HUDEP-2 (cell line): ENCODE measurements around the gene CD55.

Source experiments
- DNase-seq, 76 experiments: peaks; one replicate each; lab custom pipeline; 2025; ENCODE audit not compliant: unreplicated experiment in 76 of 76; lab: John Stamatoyannopoulos, UW

CD55 gene

DNA sequence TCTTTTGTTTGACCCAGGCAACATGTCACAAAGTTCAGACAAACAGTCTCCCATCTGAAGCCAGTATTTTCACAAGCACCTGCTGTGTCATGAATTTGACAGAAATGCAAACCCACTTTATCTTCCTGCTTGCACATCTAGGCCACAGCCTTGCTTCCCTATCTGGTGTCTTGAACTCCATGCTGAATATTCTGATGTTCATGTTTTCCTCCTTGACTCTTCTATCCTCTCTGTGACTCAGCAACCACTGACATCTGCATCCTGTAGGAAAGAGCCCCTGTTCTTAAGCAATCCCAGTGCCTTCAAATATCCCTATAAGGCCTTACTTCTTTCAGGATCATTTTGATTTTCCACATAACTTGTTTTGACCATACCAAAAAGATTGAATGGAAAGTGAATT, 6.5 kb downstream of the CD55 start:
- DNase-seq, result peak in 1 of 76 experiments; percentile 6

DNA sequence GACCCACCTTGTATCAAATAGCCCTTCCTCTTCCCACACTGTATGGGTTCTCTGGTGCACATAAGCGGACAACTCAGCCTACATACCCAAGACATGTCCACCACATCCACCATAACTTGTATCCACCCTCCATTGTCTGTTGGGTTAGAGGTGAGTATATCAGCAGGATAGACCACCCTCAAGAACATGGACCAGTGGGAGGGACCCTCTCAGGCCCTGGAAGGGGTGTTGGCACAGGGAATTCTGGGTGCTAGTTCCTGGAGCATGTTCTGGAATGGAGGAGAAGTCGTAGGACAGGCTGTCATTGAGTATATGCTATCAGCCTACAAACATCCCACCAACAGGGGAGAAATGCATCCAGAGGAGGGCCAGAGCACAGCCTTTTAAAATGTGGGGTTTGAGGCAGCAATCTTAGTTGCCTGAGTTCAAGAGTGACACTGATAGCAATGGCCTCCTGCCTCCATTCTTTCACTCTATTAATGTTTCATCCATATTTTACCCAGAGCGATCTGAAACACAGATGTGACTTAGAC, 7.5 kb downstream of the CD55 start:
- no peak for DNase-seq

DNA sequence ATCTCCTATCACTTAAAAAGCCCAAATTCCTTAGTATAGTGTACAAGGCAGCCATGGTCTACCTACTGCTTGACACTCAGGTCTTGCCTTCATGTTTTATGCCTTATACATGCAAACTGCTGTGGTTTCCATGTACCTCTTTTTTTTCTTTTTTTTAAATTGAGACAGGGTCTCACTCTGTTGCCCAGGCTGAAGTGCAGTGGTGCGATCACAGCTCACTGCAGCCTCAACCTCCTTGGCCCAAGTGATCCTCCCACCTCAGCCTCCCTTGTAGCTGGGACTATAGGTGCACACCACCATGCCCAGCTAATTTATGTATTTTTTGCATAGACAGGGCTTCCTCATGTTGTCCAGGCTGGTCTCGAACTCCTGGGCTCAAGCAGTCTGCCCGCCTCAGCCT, 8.0 kb downstream of the CD55 start:
- no peak for DNase-seq

DNA sequence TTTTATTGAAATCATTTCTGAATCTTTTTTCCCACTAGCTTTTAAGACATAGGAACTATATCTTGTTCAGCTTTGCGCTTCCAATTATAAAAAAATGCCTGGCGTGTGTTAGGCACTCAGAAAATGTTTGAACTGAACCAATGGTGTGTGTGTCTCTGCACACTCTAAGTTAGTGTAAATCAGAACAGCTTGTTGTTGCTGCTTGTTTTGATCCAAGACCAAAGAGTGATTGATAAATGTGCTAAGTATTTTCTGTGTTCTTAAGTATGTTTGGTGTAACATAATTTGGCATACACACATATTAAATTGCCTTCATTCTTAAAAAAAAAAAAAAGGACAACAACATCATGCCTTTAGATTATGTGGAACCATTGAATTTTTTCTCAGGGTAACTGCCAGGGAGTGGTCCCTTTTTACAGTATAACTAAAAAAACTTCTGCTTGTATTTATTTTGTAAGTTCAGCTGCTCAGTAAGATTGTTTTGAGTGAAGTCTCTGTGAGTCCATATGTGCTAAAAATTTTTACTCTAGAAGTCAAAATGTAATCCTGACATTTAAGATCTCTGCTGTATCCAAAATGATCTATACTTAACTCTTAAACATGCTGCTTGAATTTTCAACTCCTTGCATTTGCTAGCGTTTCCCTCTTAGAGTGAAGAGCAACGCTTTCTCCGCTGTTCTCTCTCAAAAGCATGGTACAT, 8.7 kb downstream of the CD55 start:
- DNase-seq, result no peak

DNA sequence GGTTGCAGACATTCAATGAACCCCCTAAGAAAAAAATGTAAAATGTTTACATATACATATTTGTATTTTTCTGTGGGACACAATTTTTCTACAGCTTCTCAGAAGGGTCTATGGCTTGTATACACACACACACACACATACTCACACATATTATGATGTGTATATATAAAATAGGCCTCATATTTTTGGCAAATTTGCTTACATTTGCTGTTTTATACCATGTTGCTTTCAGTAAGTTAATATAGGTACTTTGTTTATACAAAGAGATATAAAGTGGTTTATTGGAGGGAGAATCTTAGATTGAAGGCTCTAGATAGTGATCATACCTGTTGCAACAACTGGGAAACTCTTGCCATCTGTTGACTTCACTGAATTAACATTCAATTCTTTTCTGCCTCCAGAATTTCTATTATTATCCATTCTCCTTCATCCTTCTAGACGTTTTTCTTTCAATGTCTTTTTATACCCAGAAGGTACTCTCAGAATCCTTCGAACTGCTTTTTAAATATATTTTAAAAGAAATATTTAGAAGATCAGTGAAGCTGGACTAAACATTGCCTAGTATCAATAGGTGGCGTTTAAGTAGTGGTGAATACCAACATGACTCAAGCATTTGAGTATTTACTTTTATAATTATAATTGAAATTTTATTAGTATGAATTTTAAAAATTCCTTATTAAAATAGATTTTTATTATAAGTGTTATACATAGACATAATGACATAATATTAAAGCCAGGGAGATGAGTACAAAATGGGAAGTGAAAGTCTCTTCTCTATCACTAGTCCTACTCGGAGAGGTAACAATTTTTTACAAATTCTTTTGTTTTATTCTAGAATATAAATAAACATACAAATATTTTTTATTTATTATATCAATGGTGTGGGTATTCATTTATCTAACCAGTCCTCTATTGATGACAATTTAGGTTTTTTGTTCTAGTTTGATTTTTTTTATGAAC, 10.2 kb downstream of the CD55 start:
- no peak for DNase-seq

DNA sequence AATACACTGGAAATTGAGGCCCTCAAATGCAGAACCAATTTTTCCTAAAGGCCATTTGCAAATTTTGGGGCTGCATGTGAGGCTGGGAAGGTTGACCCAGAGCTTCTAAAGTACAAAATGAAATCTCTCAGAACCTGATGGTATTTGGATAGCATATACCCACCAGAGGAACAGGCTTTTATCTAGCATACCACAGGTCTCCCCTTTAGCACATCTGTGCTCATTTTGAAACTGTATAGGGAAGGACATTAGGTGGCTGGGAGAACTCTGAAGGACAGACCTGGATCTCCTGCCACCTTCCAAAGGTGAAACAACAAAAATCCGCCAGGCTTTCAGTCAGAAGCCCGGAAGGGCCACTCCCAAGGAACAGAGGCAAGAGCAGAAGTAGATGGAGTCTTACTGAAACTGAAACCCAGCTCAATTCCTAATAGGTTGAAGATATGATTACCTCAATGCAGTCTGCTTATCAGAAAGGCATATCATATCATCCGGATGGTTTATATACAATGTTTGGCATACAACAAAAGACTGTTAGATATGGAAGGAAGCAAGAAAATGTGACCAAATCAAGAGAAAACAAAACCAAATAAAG, 11.6 kb downstream of the CD55 start:
- no peak for DNase-seq

DNA sequence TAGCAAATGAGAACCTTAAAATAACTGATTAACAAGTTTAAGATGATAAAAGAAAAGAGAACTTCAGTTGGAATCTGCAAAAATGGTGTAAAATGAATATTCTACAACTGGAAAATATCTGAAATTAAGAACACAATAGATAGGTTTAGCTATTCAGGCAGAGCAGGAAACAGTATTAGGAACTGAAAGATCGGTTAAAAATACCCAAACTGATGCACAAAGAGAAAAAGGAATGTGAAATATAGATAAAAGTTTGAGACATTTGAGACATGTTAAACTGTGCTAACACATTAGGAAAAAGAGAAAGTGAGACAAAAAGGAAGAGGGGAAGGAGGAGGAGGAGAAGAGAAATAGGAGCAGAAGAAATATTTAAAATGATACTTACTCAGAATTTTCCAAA, 12.1 kb downstream of the CD55 start:
- no peak for DNase-seq

DNA sequence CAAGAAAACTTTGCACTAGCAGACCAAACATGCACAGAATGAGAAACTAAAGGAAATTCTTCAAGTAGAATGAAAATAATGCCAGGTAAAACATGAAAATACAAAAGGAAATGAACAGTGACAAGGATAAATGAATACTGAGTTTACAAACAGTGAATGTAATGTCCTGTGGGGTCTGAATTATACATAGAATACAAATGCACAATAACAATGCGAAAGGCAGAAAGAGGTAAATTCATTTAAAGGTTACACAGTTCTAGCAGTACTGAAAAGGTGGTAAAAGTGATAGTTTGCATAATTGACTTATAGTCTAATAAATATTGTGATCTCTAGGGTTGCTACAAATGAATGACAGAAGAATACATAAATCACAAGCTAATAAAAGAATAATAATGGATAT, 12.9 kb downstream of the CD55 start:
- no peak for DNase-seq

DNA sequence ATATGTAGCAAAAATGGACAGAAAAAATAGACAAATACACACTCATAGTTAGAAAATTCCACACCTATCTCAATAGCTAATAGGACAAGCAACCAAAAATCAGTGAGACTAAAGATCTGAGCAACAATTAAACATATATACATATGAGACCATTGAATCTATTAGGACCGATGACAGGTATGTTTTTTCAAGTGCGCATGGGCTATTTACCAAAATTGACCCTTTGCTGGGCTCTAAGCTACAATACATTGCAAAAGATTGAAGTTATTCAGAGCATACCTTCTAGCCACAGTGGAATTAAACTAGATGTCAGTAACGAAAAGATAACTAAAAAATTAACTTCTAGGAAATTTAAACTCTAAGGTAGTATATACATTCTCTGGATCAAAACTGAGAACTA, 13.7 kb downstream of the CD55 start:
- DNase-seq, result no peak

DNA sequence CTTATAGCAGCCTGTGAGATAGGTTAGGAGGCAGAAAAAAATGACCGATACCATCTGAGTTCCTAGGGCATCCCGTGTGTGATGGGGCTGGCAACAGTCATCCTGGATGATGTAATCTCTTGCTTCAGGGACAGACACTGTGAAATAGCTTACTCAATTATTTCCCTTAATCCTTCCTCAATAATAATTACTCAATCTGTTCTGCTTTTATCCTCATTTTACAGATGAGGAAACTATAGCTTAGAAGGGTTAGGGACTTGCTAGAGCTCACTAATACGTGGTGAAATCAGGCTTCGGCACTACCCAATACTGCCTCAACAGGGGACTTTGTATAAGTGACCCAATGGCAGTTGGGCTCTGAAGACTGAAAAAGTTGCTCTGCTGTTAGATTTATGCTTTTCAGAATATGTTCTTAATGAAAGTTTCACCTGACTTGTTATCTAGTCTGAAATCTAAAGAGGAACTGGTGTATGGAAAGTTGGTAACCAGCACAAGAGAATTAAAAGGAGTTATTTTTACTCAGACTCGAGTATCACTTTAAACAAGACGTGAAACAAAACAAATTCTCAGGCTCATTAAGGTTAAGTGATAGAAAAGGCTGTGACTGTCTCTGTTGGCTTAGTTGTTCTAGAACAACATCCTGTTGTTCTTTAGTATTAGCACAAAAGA, 14.4 kb downstream of the CD55 start:
- no peak for DNase-seq

DNA sequence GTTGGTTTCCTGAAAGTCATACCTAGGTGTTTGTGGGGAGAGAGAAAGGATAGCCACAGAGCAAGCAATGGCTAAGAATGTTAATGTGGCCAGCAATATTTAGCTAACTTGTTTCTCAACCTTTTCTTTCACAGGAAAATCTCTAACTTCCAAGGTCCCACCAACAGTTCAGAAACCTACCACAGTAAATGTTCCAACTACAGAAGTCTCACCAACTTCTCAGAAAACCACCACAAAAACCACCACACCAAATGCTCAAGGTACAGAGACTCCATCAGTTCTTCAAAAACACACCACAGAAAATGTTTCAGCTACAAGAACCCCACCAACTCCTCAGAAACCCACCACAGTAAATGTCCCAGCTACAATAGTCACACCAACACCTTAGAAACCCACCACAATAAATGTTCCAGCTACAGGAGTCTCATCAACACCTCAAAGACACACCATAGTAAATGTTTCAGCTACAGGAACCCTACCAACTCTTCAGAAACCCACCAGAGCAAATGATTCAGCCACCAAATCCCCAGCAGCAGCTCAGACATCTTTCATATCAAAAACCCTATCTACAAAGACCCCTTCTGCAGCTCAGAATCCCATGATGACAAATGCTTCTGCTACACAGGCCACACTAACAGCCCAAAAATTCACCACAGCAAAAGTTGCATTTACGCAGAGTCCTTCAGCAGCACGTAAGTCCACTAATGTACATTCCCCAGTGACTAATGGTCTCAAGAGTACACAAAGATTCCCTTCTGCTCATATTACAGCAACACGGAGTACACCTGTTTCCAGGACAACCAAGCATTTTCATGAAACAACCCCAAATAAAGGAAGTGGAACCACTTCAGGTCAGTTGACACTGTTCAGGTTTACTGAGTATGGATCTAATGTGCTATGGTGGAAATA, 15.3 kb downstream of the CD55 start:
- no peak for DNase-seq

DNA sequence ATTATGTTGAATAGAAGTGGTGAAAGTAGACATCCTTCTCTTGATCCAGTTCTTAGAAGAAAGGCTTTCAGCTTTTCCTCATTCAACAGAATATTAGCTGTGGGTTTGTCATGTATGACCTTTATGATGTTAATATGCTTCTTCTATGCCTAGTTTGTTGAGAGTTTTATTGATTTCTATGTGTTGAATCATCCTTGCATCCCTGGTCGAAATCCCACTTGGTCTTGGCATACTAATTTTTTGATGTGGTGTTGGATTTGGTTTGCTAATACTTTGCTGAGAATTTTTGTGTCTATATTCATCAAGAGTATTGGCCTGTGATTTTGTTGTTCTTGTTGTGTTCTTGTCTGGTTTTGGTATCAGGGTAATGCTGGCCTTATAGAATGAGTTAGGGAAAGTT, 20.9 kb downstream of the CD55 start:
- no peak for DNase-seq

DNA sequence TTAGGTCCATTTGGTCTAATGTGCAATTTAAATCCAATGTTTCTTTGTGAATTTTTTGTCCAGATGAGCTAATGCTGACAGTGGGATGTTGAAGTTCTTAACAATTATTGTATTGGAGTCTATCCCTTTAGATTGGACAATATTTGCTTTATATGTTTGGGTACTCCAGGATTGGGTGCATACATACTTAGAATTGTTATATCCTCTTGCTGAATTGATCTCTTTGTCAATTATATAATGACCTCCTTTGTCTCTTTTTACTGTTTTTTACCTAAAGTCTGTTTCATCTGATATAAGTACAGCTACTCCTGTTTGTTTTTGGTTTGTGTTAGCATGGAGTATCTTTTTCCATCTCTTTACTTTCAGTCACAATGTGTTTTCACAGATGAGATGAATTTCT, 22.2 kb downstream of the CD55 start:
- no peak for DNase-seq

DNA sequence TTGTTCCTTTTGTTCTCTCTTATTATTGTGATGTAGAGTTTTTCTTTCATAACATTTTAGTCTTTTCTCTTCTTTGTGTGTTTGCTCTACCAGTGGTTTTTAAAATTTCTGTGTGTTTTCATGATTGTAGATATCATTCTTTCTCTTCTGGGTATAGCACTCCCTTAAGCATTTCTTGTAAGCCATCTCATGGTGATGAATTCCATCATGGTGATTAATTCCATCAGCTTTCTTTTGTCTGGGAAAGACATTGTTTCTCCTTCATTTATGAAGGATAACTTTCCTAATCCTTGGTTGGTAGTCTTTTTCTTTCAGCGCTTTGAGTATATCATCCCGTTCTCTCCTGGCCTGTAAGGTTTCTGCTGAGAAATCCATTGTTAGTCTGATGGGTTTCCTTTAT, 22.7 kb downstream of the CD55 start:
- no peak for DNase-seq

DNA sequence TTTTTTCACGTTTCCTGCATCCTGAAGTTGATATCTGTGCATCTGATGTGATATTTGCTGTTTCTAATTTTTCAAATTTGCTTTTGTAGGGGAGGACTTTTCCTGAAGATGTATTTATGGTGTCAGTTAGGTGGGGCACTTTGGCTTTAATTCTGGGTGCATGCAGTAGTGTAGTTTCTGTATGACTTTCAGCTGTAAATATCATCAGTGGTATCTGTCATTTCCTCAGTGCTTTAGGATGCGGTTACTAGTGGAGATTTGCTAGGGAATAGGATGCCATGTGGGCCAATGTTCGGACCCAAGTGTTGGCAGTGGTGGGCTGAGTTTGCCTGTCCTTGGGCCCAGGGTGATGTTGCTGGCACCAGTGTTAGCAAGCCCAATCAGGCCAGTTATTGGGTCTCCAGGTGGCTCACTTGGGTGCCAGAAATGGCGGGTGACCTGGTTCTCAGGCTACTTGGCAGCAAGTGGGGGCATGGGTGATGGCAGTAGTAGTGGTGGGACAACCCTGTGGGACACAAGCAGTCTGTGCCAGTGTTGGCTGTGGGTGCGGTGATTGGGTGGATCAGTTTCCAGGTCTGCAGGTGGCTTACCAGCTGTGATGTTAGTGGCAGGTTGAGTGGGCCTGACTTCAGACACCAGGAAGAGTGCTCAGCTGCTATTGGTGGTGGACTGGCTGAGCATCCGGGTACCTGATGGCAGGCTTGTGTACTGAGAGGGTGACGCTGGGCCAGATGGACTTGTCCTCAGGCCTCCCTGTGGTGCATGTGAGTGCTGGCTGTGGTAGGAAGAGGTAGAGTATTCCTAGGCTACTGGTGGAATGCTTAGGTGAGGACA, 24.4 kb downstream of the CD55 start:
- DNase-seq, result no peak

DNA sequence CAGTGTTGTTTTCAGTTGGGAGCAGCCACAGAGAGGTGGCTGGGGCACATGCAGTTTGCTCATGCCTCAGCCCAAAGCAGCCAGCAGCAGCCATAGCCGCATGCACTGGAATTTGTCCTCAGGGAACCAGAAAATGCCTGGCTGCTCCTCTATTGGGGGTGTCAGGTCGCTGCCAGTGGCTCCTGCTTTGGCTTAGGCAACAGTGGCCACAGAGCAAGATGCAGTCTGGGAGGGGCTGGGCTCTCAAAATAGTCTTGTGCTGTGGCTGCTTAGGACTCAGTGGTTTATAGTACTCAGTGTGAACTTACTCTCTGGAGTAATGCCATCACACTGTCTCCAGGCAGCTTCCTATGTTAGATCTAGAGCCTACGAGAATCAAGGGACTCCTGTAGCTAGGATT, 25.0 kb downstream of the CD55 start:
- no peak for DNase-seq

DNA sequence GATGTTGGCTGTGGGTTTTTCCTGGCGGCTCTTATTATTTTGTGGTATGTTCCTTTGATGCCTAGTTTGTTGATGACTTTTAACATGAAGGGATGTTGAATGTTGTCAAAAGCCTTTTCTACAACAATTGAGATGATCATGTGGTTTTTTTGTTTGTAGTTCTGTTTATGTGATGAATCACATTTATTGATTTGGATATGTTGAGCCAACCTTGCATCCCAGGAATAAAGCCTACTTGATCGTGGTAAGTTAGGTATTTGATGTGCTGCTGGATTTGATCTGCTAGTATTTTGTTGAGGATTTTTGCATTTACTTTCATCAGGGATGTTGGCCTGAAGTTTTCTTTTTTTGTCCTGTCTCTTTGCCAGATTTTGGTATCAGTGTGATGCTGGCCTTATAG, 28.5 kb downstream of the CD55 start:
- DNase-seq, result no peak

DNA sequence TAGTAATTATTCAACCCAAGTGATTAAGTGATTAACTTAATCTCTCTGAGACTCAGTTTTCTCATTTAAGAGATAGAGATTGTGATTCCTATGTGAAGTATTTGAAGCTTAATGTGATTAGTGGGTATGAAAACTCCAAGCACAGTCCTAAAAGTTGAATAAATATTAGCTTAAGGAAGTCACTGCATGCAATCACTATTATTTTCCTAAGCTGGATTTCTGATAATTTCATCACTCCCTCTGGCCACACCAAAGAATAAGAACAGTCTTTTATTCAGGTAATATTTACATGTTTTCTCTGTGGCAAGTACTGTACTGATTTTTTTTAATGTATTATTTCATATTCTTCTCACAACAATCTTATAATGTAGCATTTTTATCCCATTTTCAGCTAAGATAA, 31.1 kb downstream of the CD55 start:
- DNase-seq, result no peak

DNA sequence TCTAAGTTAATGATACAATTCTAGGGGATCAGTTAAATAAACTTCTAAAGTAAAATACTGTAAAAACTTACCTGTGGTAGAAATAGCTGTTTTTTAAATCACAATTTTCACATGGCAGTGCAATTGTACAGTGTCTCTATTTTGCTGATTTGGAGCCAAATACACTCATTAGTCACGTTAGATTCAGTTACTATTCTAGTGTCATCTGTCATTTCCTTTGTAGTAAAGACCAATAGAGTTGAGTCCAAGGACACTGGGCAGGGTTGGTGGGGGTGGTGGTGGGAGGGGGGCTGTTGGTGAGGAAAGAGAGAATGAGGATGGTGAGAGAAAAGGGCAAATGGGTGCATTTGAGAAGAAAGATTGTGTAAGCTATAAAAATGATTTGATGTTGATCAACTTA, 33.6 kb downstream of the CD55 start:
- no peak for DNase-seq
